NK-92 treated with Interleukin-12 subunit alpha and Interleukin-12 subunit beta, amount 100 ng/mL, for 24 hours (cell line): ENCODE data around the gene STARD10.

Experiments
- DNase-seq: peaks from one replicate; lab custom pipeline; 2025; lab: John Stamatoyannopoulos, UW

Gene STARD10

GRCh38 chr11:72725724-72726028 lies 68.2 kb downstream of the STARD10 start:
- no peak for DNase-seq

GRCh38 chr11:72724851-72725723 lies 68.8 kb downstream of the STARD10 start:
- DNase-seq, result peak; percentile 48

- no peak for DNase-seq
These were observed 69.8 kb downstream of the STARD10 start for GRCh38 chr11:72724021-72724551.

GRCh38 chr11:72723508-72723907 lies 70.3 kb downstream of the STARD10 start:
- no peak for DNase-seq

GRCh38 chr11:72722050-72722748 lies 71.6 kb downstream of the STARD10 start:
- peak; percentile 84 for DNase-seq

GRCh38 chr11:72721689-72722049 lies 72.2 kb downstream of the STARD10 start:
- DNase-seq, result peak; percentile 29

- no peak for DNase-seq
These were observed 72.6 kb downstream of the STARD10 start for GRCh38 chr11:72721276-72721675.

- no peak for DNase-seq
These were observed 73.1 kb downstream of the STARD10 start for GRCh38 chr11:72720784-72721183.

- DNase-seq, result no peak
These were observed 73.8 kb downstream of the STARD10 start for GRCh38 chr11:72720047-72720446.

- DNase-seq, result no peak
These were observed 74.3 kb downstream of the STARD10 start for GRCh38 chr11:72719551-72719950.

- no peak for DNase-seq
These were observed 74.7 kb downstream of the STARD10 start for GRCh38 chr11:72719144-72719543.

GRCh38 chr11:72718101-72718501 lies 75.7 kb downstream of the STARD10 start:
- no peak for DNase-seq

GRCh38 chr11:72716788-72717435 lies 76.9 kb downstream of the STARD10 start:
- no peak for DNase-seq

GRCh38 chr11:72716290-72716689 lies 77.6 kb downstream of the STARD10 start:
- no peak for DNase-seq

GRCh38 chr11:72712841-72713240 lies 81.0 kb downstream of the STARD10 start:
- DNase-seq, result no peak

GRCh38 chr11:72712168-72712751 lies 81.6 kb downstream of the STARD10 start:
- DNase-seq, result no peak

- no peak for DNase-seq
These were observed 82.7 kb downstream of the STARD10 start for GRCh38 chr11:72711141-72711540.

GRCh38 chr11:72710278-72710677 lies 83.6 kb downstream of the STARD10 start:
- DNase-seq, result no peak

GRCh38 chr11:72709478-72710238 lies 84.2 kb downstream of the STARD10 start:
- DNase-seq, result no peak

GRCh38 chr11:72707032-72707431 lies 86.8 kb downstream of the STARD10 start:
- no peak for DNase-seq

GRCh38 chr11:72706579-72706978 lies 87.3 kb downstream of the STARD10 start:
- DNase-seq, result no peak
